ENCODE results near the gene ADAMTS6.

The ADAMTS6 gene

DNA sequence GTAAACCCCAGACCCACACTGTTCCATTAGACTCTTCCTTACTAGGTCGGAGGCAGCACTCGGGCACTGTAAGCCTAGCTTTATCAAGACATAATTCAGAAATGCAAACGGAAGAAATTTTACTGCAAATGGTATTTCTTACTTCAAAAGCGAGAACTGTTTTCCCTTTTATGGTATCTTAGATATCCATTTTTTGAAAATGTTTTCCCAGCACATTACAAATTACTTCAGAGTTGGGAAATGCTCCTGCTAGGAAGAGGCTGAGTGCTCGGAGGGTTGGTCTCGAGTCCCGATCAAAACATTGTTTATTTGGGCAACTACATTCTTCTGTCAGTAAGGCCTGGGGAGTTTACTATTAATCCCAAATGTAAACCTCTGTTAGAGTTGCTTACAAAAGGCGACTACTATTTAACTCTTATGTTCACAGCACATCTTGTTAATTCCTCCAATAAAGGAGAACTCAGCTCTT lies 380.1 kb downstream of the ADAMTS6 start:
- DNase-seq = no peak

DNA sequence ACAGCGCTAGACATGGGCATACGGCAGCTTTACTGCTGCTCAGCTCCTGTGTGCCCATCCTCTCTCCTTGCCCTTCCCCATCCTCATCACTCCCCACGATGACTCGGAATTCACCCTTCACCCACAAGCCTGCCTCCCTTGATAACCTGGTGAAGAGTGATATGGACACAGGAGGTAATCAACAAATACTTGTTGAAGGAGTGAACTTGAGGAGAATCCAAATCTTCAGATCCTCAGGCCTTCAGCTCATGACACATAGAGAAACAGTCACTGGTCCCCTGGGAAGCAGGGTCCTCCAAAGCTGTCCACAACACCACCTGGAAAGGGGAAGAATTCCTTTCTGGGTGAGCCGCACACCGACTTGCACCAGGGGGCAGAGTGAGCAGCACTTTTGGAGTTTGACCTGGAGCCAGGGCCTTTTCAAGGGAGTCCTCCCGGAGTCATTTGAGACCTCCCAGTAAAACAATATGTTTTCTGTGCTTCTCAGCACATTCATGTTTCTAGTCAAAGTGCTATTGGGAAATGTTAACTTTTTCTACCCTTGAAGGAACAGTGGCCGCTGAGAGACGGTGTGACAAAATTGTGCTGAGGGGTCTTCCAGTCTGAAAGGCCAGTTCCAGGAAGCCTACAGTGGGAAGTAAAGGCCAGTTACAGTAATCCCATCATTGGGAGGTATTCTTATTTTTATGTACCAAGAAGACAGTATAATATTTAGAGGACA lies 380.6 kb downstream of the ADAMTS6 start:
- peak; percentile 66 for DNase-seq

Data from hematopoietic multipotent progenitor cell treated with erythropoietin and hydrocortisone succinate and interleukin-3 and kit ligand, for 4 days (in vitro differentiated cells).